SK-N-SH (cell line): ENCODE measurements around the gene MACROD2.

Source experiments
- EP300 ChIP-seq, 2 experiments: IDR thresholded peaks; 2 replicates each; pipeline versions ENCODE4 v1.4.0 to v1.6.1; 2012; ENCODE audit warnings: borderline replicate concordance in 1 of 2, low read depth in 1 of 2, low read length in 1 of 2
- GABPA ChIP-seq: IDR thresholded peaks from 2 replicates; pipeline ENCODE4 v1.4.0; 2012; ENCODE audit warnings: low read depth, mild to moderate bottlenecking
- POLR2AphosphoS5 ChIP-seq: IDR thresholded peaks from 2 replicates; pipeline ENCODE4 v1.6.1; 2012; ENCODE audit warnings: low read depth, low read length
- TF ChIP-seq, protein P1 (sequence below): fragments of 200-600 bp; sonication (generic); IDR thresholded peaks from 2 replicates; pipeline ENCODE4 v1.6.1; 2017; ENCODE audit warnings: antibody characterized with exemption, mild to moderate bottlenecking, moderate library complexity

DNA sequence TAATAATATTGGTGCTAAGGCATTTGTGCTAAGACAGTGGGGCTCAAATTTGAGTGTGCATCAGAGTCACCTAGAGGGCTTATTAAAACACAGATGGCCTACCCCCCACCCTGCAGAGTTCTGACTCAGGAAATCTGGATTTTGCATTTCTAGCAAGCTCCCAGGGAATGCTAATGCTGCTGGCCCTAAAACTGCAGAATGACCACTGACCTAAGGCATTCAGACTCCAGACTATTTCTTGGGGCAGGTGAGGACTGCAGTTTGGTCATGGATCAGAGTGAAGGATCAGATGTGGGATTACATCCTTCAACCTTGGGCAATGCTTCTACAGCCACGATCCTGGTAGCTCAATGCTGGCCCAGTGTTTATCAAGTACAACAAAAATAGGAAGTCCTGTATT, 952.2 kb downstream of the MACROD2 start:
- TF ChIP-seq GABPA (no peak), EP300 (IDR thresholded peaks at IDR 0.05; ENCODE audit: borderline replicate concordance in 1 of 2, low read depth in 1 of 2, low read length in 1 of 2) (no peak), POLR2AphosphoS5 (no peak)
- TF ChIP-seq, protein P1, sequence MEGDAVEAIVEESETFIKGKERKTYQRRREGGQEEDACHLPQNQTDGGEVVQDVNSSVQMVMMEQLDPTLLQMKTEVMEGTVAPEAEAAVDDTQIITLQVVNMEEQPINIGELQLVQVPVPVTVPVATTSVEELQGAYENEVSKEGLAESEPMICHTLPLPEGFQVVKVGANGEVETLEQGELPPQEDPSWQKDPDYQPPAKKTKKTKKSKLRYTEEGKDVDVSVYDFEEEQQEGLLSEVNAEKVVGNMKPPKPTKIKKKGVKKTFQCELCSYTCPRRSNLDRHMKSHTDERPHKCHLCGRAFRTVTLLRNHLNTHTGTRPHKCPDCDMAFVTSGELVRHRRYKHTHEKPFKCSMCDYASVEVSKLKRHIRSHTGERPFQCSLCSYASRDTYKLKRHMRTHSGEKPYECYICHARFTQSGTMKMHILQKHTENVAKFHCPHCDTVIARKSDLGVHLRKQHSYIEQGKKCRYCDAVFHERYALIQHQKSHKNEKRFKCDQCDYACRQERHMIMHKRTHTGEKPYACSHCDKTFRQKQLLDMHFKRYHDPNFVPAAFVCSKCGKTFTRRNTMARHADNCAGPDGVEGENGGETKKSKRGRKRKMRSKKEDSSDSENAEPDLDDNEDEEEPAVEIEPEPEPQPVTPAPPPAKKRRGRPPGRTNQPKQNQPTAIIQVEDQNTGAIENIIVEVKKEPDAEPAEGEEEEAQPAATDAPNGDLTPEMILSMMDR: no peak
